ENCODE measurements around the gene TRAM2. TPM values are rescaled to one million over a fixed set of nuclear protein-coding genes. Genes with fewer than 3 reads are reported as not detected.

TRAM2 gene
- total RNA-seq, 1 experiment from 2014 or later = 13.4 TPM

GRCh38 chr6:52545406-52546119, 31.3 kb downstream of the TRAM2 start (continued):
- TF ChIP-seq PREB (CRISPR knock-in tag; IDR thresholded peaks at IDR 0.05; ENCODE audit: borderline replicate concordance) = no peak

- H3K9me3 Mint-ChIP-seq = no peaks in the 10 kb centered on the region
- H3K4me1 Mint-ChIP-seq = peaks cover 59% of the 10 kb centered on the region
- H3K36me3 Mint-ChIP-seq = no peaks in the 10 kb centered on the region
- DNase-seq (ENCODE audit: low spot score) = no peak
- no peak for TF ChIP-seq ZNF219 (CRISPR knock-in tag; IDR thresholded peaks at IDR 0.05; ENCODE audit: borderline replicate concordance)
- TF ChIP-seq IRF2 (CRISPR knock-in tag; IDR thresholded peaks at IDR 0.05; ENCODE audit: borderline replicate concordance, low read depth) = no peak
- no peak for TF ChIP-seq STAT6 (CRISPR knock-in tag; conservative IDR thresholded peaks at IDR 0.05; ENCODE audit: low read depth)
- TF ChIP-seq ATF3 (CRISPR knock-in tag; conservative IDR thresholded peaks at IDR 0.05) = no peak
- TF ChIP-seq CREB1 (CRISPR knock-in tag; IDR thresholded peaks at IDR 0.05) = no peak
- no peak for TF ChIP-seq ETV6 (CRISPR knock-in tag; IDR thresholded peaks at IDR 0.05)
- no peak for TF ChIP-seq ERG (CRISPR knock-in tag; IDR thresholded peaks at IDR 0.05)
- TF ChIP-seq ZNF281 (CRISPR knock-in tag; IDR thresholded peaks at IDR 0.05) = no peak
- H3K27me3 Mint-ChIP-seq (ENCODE audit: low read depth) = no peaks in the 10 kb centered on the region
- ChIA-PET POLR2A (interaction anchor here (1.0 kb wide), 1 partner anchor 9 kb away, joined by 3 read pairs; no protein-coding TSS in a partner anchor), CTCF (interaction anchor here (0.9 kb wide), 1 partner anchor 32 kb away, joined by 3 read pairs; the partner anchor contains the start of gene TRAM2)
- ATAC-seq = no peak
- H3K4me3 Mint-ChIP-seq = no peak overlapping the region
- peak overlapping the region; percentile 69; the same call in 1 of the 2 replicates for H3K27ac Mint-ChIP-seq
These were observed 32.1 kb downstream of the TRAM2 start for GRCh38 chr6:52544602-52545405.

GRCh38 chr6:52543729-52544601, 32.9 kb downstream of the TRAM2 start:
- DNase-seq (ENCODE audit: low spot score) = no peak
- POLR2A ChIA-PET = interaction anchor here (1.0 kb wide), 1 partner anchor 8 kb away, joined by 3 read pairs; no protein-coding TSS in a partner anchor
- no peak for TF ChIP-seq ZNF219 (CRISPR knock-in tag; IDR thresholded peaks at IDR 0.05; ENCODE audit: borderline replicate concordance)
- TF ChIP-seq KAT7 (CRISPR knock-in tag; IDR thresholded peaks at IDR 0.05; ENCODE audit: borderline replicate concordance) = no peak
- TF ChIP-seq ZNF512 (CRISPR knock-in tag; IDR thresholded peaks at IDR 0.05; ENCODE audit: borderline replicate concordance) = no peak
- no peak for TF ChIP-seq NFE2L1 (CRISPR knock-in tag; IDR thresholded peaks at IDR 0.05)
- no peak for TF ChIP-seq E2F1 (CRISPR knock-in tag; IDR thresholded peaks at IDR 0.05)
- 0 out of 2 replicates have a peak, but pooled peaks have one; percentile 10 for TF ChIP-seq GABPB1 (CRISPR knock-in tag; IDR thresholded peaks at IDR 0.05)
- no peak for TF ChIP-seq EMX1 (CRISPR knock-in tag; IDR thresholded peaks at IDR 0.05)
- Mint-ChIP-seq H3K27me3 (ENCODE audit: low read depth) (no peaks in the 10 kb centered on the region), H3K27ac (peak overlapping the region; percentile 69), H3K36me3 (no peaks in the 10 kb centered on the region), H3K4me3 (no peak overlapping the region), H3K4me1 (peaks cover 60% of the 10 kb centered on the region), H3K9me3 (no peaks in the 10 kb centered on the region)
- peak; percentile 43 for ATAC-seq
- CTCF ChIA-PET = no interaction called here
